ENCODE measurements around the gene MAPK10.
"Not testable (repeated sequence)": the region's sequence is repeated elsewhere in the genome, so short reads cannot be mapped to it uniquely, and the experiment has no call there.

Gene MAPK10

GRCh38 chr4:86184216-86184900 lies 175.5 kb downstream of the MAPK10 start:
- no peak for DNase-seq (ENCODE audit: low spot score)

GRCh38 chr4:86181585-86181984 lies 178.3 kb downstream of the MAPK10 start:
- DNase-seq (ENCODE audit: low spot score) = no peak

- DNase-seq (ENCODE audit: low spot score) = no peak
Observed at GRCh38 chr4:86178211-86178610, 181.6 kb downstream of the MAPK10 start.

DNA sequence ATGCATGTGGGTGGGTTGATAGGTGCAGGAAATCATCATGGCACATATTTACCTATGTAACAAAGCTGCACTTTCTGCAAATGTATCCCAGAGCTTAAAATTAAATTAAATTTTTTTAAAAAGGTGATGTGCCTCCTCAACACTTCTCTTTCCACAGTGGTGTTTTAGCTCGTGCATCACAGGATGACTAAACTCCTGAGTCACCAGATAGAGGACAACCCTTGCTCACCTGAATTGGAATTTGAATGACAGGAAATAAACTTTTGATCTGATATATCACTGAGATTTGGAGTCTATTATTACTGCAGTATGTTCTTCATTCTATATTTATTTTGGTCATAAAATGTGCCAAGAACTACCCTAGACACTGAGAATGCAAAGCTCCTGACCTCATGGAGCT lies 185.3 kb downstream of the MAPK10 start:
- no peak for DNase-seq (ENCODE audit: low spot score)

DNA sequence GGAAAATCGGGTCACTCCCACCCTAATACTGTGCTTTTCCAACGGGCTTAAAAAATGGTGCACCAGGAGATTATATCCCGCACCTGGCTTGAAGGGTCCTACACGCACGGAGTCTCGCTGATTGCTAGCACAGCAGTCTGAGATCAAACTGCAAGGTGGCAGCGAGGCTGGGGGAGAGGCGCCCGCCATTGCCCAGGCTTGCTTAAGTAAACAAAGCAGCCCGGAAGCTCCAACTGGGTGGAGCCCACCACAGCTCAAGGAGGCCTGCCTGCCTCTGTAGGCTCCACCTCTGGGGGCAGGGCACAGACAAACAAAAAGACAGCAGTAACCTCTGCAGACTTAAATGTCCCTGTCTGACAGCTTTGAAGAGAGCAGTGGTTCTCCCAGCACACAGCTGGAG lies 191.5 kb downstream of the MAPK10 start:
- not testable (repeated sequence) for DNase-seq (ENCODE audit: low spot score)

GRCh38 chr4:86160426-86160825 lies 199.4 kb downstream of the MAPK10 start:
- DNase-seq (ENCODE audit: low spot score) = no peak

GRCh38 chr4:86159216-86159615 lies 200.6 kb downstream of the MAPK10 start:
- DNase-seq (ENCODE audit: low spot score) = no peak

- no peak for DNase-seq (ENCODE audit: low spot score)
Observed at GRCh38 chr4:86156531-86156930, 203.3 kb downstream of the MAPK10 start.

GRCh38 chr4:86155766-86156165 lies 204.1 kb downstream of the MAPK10 start:
- no peak for DNase-seq (ENCODE audit: low spot score)

DNA sequence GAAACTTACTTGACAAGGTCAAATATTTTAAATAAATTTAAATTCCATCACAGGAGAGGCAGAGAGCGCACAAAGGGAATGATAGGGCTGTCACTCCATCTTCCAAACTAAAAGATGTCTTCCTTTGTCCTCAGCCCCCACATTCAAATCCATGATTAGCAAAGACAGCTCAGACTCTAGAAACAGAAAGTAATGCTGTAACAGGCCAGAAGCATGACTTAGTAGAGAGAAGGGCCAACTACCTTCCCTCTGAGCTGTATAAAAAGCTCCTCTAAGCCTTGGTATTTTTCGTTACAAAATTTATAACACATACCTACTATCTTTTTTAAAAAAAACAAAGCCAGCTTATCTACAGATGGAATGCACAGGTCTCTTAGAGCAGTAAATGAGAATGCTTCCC lies 207.4 kb downstream of the MAPK10 start:
- DNase-seq (ENCODE audit: low spot score) = no peak

DNA sequence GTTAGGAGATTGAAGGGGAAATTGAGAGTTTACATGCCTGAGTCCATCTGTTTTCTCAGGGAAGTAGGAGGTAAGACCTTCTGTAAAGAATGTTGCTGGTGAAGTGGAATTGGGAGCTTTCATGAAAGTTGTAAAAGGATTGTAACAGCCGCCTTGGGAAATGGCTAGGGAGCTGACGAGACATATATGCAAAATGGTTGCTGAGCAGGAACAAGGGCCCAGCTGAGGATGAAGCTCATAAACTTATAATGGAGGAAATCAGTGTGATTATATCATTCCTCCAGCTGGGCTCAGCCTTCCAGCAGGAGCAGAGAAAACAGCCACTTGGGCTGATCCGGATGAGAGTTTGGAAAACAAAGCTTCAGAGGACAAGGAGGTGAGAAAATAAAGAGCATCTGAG lies 208.7 kb downstream of the MAPK10 start:
- no peak for DNase-seq (ENCODE audit: low spot score)

- DNase-seq (ENCODE audit: low spot score) = no peak
Observed at GRCh38 chr4:86141161-86141560, 218.7 kb downstream of the MAPK10 start.

GRCh38 chr4:86132468-86132867 lies 227.4 kb downstream of the MAPK10 start:
- DNase-seq (ENCODE audit: low spot score) = no peak

- no peak for DNase-seq (ENCODE audit: low spot score)
Observed at GRCh38 chr4:86131456-86131855, 228.4 kb downstream of the MAPK10 start.

GRCh38 chr4:86130160-86130933 lies 229.5 kb downstream of the MAPK10 start:
- no peak for DNase-seq (ENCODE audit: low spot score)

DNA sequence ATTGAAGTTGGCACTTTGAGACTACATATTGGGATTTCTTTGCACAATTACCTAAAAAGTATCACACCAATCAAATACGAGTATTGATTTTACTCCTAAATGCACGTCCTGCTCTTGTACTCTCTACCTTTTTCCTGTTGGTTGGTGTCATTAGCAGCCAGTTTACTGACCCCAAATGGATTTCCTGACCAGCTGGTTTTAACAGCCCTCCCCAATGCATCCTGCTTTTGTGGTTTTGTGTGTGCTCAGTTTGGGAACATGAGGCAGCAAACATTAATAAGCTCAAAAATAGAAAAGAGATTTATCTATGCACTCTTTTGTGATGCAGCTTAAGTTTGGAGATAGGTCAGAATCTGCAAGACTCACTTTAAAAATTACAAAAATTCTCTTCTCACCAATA lies 230.3 kb downstream of the MAPK10 start:
- DNase-seq (ENCODE audit: low spot score) = no peak

- DNase-seq (ENCODE audit: low spot score) = no peak
Observed at GRCh38 chr4:86122404-86122803, 237.4 kb downstream of the MAPK10 start.

DNA sequence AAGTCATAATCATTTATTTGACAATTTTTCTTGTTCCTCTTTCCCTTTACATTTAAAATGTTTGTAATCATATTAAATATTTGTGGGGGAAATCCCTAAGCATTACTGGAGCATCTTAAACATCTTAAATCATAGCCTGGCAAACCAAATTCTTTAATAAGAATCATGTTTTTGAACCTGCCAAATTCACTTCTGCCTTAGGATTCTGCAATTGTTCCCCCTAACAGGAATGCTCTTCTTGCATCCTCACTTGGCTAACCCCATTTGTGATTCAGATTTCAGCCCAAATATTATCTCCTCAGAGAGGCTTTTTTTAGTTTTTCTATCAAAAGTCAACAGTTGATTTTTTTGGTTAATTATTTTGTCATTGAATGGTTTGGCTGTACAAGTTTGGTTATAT lies 241.1 kb downstream of the MAPK10 start:
- DNase-seq (ENCODE audit: low spot score) = no peak

- no peak for DNase-seq (ENCODE audit: low spot score)
Observed at GRCh38 chr4:86117705-86118302, 242.0 kb downstream of the MAPK10 start.

DNA sequence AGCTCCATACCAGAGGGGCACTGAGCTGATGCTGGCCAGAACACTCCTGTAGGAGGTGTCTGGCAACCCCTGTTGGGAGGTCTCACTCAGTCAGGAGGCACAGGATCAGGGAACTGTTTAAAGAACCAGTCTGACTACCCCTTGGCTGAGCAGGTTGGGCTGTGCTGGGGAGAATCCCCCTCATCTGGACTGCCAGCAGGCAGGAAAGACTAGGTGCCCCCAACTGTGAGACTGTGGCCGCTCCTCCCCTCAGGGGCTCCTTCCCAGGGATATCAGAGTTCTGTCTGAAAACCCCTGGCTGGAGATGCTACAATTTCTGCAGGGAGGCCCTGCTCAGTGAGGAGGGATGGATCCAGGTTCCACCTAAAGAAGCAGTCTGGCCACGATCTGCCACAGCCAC lies 245.3 kb downstream of the MAPK10 start:
- DNase-seq (ENCODE audit: low spot score) = no peak

GRCh38 chr4:86108834-86109233 lies 251.0 kb downstream of the MAPK10 start:
- no peak for DNase-seq (ENCODE audit: low spot score)

DNA sequence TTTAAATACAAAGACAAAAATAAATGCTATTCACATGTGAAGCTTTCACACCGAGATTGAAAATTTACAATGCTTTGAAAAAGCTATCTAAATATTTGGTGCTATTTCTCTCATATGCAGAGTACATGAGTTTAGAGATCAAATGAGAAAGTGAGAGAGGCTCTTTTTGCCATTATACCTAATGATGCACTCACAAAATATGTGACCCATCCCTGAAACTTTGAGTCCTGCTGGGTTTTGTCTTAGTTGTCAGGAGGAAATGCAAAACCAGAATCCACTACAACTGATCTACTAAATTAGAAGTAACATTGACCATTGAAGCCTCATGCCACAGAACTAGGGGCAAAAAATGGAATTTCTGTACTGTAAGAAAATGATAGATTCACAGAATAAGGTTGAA lies 251.7 kb downstream of the MAPK10 start:
- DNase-seq (ENCODE audit: low spot score) = no peak

GRCh38 chr4:86107112-86107511 lies 252.7 kb downstream of the MAPK10 start:
- no peak for DNase-seq (ENCODE audit: low spot score)

Data from HuH-7 (cell line).